ENCODE measurements around the gene TNNC1. TPM values are rescaled to one million over a fixed set of nuclear protein-coding genes. Genes with fewer than 3 reads are reported as not detected.

Gene TNNC1
- polyA plus RNA-seq, 1 donor from 2014 or later: 2.2 TPM

GRCh38 chr3:52456169-52456799 lies 2.4 kb upstream of the TNNC1 start:
- no peaks in the 10 kb centered on the region for H3K9me3 ChIP-seq (ENCODE audit: low read length)
- peak overlapping the region; percentile 95 for H3K4me3 ChIP-seq (ENCODE audit: low read length)
- no peaks in the 10 kb centered on the region for H3K27me3 ChIP-seq (ENCODE audit: insufficient read depth, low read depth, low read length)
- H3K9ac ChIP-seq (ENCODE audit: low read length): peak overlapping the region; percentile 96
- H3K4me2 ChIP-seq (ENCODE audit: low read length): peak overlapping the region; percentile 77
- peak overlapping the region; percentile 42 for H2AFZ ChIP-seq (ENCODE audit: low read depth, low read length)
- peak overlapping the region; percentile 86 for H3K27ac ChIP-seq (ENCODE audit: low read length)
- H3K79me2 ChIP-seq (replicated peaks; ENCODE audit: insufficient read depth, low read length): peaks cover 37% of the 10 kb centered on the region
- H3F3A ChIP-seq (ENCODE audit: insufficient read depth, low read length, poor library complexity, severe bottlenecking): peaks cover 6% of the 10 kb centered on the region
- TF ChIP-seq POLR2AphosphoS5 (IDR thresholded peaks at IDR 0.05): no peak
- peak; percentile 34 for TF ChIP-seq MXI1 (conservative IDR thresholded peaks at IDR 0.05; ENCODE audit: poor library complexity, severe bottlenecking)
- no peaks in the 10 kb centered on the region for H4K20me1 ChIP-seq (ENCODE audit: insufficient read depth)
- no peaks in the 10 kb centered on the region for H3K9me2 ChIP-seq (ENCODE audit: insufficient read depth, low read length)
- H3K36me3 ChIP-seq (ENCODE audit: insufficient read depth, low read length): no peaks in the 10 kb centered on the region

- peaks cover 6% of the 10 kb centered on the region for H3F3A ChIP-seq (ENCODE audit: insufficient read depth, low read length, poor library complexity, severe bottlenecking)
- H3K9me3 ChIP-seq (ENCODE audit: low read length): no peaks in the 10 kb centered on the region
- peak within 1 kb of the TSS; percentile 78 for H2AFZ ChIP-seq (ENCODE audit: low read depth, low read length)
- TF ChIP-seq EZH2 (IDR thresholded peaks at IDR 0.05; ENCODE audit: borderline replicate concordance, insufficient read depth, low read length, poor library complexity, severe bottlenecking) (no peak), POLR2AphosphoS5 (IDR thresholded peaks at IDR 0.05) (peak; percentile 93), CTCF (IDR thresholded peaks at IDR 0.05; ENCODE audit: poor library complexity, severe bottlenecking) (peak; percentile 17), REST (IDR thresholded peaks at IDR 0.05; ENCODE audit: borderline replicate concordance) (peak; percentile 80), MXI1 (conservative IDR thresholded peaks at IDR 0.05; ENCODE audit: poor library complexity, severe bottlenecking) (peak; percentile 50), TAF1 (IDR thresholded peaks at IDR 0.05; ENCODE audit: low read depth) (peak; percentile 52)
- H3K4me3 ChIP-seq (ENCODE audit: low read length): peak within 1 kb of the TSS; percentile 95
- H3K9ac ChIP-seq (ENCODE audit: low read length): peak within 1 kb of the TSS; percentile 96
- peak within 1 kb of the TSS; percentile 86 for H3K27ac ChIP-seq (ENCODE audit: low read length)
- no peaks in the 10 kb centered on the region for H4K20me1 ChIP-seq (ENCODE audit: insufficient read depth)
- no peaks in the 10 kb centered on the region for H3K27me3 ChIP-seq (ENCODE audit: insufficient read depth, low read depth, low read length)
- peaks cover 35% of the 10 kb centered on the region for H3K79me2 ChIP-seq (replicated peaks; ENCODE audit: insufficient read depth, low read length)
- H3K4me2 ChIP-seq (ENCODE audit: low read length): peak within 1 kb of the TSS; percentile 77
- H3K9me2 ChIP-seq (ENCODE audit: insufficient read depth, low read length): no peaks in the 10 kb centered on the region
- no peaks in the 10 kb centered on the region for H3K36me3 ChIP-seq (ENCODE audit: insufficient read depth, low read length)
Observed at GRCh38 chr3:52455283-52456168, 1.7 kb upstream of the TNNC1 start, which contains the start of gene NISCH. Gene NISCH, plus strand, starts transcription at chr3:52455604. Its CDS starts 38 bp downstream, at chr3:52455642.

All from neural cell (in vitro differentiated cells).